Measurements from ENCODE around the gene C2orf15.
"Not testable (repeated sequence)": the region's sequence is repeated elsewhere in the genome, so short reads cannot be mapped to it uniquely, and the experiment has no call there.

The C2orf15 gene

DNA sequence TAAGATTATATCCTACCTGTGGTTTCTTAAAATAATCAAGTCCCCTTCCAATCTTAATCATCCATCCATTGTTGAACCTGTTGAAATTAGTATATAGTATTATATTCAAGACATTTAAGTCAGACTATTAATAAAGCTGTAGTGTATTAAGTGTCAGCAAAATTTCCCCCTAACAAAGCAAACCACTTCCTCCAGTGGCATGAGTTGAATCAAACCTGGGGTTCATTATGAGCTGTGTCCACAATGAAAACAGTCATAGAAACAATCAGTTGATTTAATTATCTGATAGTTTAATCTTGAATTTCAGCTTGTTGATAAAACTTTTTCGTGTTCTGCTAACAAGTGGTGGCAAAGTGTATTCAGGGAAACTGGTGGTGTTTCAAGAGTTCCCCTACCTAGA lies 28.0 kb downstream of the C2orf15 start:
- DNase-seq, result no peak

DNA sequence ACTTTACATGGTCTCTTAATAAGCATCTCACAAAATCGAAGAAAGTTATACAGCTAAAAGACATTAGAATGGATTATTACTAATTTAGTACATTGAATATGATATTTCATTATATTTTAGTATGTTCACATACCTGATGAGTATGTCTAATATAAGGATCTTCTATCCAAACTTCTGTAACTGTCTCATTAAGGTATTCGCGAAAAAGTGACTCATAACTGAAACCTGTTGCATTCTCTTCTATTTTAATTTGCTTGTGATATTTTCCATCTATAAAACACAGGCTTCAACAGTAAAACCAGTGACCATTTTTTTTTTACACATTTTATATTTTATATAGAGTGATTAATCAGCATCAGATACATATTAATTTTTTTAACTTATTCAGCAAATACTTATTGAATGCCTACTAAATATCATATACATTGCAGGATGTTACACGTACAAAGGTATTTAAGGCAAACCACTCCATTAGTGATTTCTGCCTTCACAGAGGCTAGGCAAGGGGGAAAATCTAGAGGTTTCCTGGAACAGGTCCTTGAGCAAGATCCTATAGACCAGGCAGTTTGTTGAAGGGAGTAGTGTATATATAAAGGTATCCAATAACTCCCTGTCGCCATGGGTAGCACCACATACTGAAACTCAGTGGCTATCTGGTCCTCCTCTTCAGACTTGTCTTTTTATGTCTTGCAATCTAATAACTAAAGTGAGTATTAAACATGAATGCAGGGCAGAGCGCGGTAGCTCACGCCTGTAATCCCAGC lies 30.1 kb downstream of the C2orf15 start:
- DNase-seq, result no peak

DNA sequence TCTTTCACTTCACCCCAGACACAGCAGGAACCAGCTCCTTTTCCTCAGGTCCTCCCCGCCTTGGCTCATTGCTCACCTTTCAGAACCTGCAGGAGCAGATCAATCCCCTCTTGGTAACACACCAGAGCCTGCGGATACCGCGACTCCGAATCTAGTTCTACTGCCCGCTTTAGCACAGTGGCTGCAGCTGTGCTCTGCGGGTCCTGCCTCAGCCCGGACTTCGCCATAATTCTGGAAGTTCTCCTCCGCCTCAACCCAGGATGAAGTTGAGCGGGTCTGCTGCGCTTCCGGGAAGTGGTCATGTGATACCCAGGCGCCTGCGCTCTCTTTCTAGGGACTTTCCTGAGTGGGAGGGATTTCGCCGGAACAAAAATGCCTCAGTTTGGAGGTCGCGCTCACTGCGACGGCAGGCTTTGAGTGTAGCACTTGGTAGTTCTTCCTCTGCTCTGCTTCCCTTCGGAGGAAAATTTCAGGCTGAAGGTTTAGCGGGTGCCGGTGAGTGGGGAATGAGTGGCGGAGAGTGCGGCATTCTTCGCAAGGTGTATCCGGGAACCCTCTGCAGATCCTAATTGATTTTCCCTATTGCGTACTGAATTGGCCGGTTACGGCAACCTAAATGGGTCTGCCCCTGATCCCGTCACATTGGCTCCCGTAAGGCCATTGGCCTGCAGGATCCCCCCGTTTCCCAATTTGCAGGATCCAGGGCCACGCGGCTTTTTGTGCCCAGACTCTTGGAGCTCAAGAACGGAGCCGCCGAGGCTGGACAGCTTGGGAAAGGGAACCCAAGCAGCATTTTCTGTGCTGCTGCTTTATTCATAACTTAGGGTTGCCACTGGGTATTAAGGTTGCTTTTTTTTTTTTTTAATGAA lies 39.5 kb downstream of the C2orf15 start, which contains the start of the genes MITD1 and MRPL30:
Gene MITD1, minus strand, starts transcription at position 304 of the 869 bp plus-strand sequence. Its CDS starts 77 bp downstream, at position 227.
Gene MRPL30, plus strand, starts transcription at position 430 of the 869 bp plus-strand sequence. CDS start 5,020 bp downstream, outside the sequence.
- DNase-seq, result peak; percentile 49

DNA sequence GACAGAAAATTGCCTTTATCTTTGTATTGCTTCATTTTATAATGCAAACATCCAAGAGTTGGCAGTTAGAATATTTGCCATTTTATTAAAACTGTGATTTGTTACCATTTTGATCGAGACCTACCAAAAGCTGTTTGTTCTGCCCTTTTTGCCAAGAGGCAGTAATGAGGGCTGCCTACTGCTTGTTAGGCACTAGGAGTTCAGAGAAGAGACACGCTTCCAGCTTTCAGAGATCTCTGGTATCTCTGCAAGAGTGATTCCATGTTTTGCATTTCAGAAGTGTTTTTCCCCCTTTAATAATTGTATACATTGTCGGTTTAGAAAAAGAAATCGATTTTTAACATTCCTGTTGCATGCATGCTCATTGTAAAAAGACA lies 40.1 kb downstream of the C2orf15 start:
- DNase-seq, result no peak

DNA sequence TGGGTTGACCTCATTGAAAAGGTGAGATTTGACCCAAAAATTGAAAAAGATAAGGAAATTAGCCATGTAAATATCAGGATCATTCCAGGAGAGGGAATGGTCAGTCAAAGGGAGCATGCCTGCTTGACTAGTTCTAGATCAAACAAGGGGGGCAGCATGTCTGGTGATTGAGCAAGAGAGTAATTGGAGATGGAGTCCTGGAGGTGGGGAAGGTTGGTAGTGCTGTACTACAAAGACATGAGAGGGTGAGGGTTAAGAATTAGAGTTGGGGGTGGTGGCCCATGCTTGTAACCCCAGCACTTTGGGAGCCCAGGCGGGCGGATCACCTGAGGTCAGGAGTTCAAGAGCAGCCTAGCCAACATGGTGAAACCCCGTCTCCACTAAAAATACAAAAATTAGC lies 41.5 kb downstream of the C2orf15 start:
- DNase-seq, result no peak

DNA sequence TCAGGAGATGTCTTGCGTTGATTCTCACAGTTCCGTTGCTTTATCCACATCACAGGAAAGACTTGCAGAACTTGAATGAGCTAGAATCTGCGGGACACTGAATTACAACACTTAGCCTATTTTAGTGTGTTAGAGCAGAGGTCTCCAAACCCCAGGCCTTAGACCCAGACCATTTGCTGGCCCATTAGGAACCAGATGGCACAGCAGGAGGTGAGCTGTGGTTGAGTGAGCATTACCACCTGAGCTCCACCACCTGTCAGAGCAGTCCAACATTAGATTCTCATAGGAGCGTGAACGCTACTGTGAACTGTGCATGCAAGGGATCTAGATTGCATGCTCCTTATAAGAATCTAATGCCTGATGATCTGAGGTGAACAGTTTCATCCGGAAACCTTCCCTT lies 43.3 kb downstream of the C2orf15 start:
- no peak for DNase-seq

DNA sequence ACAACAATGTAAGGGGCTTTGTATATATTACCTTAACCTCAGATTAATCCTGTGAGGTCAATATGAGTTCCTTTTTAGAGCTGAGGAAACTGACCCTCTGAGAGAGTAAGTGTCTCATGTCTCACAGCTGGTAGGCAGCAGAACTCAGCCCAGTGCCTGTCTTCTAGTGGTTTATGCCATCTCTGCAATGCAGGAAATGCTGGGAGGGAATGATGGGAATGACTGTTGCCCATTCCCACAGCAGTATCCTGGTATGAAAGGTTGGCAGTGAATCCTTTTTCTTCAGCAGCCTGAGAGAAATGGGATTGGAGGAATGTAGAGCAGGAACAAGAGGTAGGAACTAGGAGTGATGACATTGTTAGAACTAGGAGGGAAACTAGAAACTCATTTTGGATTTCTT lies 45.5 kb downstream of the C2orf15 start:
- DNase-seq, result no peak

DNA sequence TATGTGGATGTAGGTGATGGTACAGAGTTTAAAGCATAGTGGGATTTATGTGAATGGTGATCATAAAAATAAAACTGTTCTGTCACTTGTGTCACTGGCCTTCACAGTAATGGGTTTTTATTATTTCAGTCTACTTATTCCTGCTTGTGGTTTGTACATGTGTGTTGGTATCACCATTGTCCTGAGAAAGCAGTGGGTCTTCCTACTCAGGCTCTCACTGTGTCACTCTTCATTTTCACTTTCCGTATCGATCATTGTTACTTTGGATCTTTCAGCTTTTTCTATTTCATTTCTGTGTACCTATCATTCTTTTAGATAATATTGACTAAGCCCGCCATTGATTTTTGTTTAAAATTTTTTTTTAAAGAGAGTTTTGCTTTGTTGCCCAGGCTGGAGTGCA lies 46.9 kb downstream of the C2orf15 start:
- no peak for DNase-seq

DNA sequence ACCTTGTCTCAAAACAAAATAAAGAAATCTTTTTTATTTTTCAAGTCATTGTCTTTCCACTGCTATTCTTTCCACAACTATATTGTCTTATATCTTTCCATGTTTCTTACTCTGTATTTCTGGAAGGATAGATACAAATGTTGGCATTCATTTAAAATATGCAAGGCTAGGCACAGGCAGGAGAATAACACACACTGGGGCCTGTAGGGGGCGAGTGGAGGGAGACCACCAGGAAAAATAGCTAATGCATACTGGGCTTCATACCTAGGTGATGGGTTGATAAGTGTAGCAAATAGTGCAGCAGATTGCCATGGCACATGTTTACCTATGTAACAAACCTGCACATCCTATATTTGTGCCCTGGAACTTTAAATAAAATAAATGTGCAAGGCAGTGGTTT lies 49.0 kb downstream of the C2orf15 start:
- no peak for DNase-seq

DNA sequence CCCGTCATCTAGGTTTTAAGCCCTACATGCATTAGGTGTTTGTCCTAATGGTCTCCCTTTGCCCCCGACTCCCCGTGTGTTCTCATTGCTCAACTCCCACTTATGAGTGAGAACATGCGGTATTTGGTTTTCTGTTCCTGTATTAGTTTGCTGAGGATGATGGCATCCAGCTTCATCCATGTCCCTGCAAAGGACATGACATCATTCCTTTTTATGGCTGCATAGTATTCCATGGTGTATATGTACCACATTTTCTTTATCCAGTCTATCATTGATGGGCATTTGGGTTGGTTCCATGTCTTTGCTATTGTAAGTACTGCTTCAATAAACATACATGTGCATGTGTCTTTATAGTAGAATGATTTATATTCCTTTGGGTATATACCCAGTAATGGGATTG lies 50.9 kb downstream of the C2orf15 start:
- DNase-seq, result not testable (repeated sequence)

DNA sequence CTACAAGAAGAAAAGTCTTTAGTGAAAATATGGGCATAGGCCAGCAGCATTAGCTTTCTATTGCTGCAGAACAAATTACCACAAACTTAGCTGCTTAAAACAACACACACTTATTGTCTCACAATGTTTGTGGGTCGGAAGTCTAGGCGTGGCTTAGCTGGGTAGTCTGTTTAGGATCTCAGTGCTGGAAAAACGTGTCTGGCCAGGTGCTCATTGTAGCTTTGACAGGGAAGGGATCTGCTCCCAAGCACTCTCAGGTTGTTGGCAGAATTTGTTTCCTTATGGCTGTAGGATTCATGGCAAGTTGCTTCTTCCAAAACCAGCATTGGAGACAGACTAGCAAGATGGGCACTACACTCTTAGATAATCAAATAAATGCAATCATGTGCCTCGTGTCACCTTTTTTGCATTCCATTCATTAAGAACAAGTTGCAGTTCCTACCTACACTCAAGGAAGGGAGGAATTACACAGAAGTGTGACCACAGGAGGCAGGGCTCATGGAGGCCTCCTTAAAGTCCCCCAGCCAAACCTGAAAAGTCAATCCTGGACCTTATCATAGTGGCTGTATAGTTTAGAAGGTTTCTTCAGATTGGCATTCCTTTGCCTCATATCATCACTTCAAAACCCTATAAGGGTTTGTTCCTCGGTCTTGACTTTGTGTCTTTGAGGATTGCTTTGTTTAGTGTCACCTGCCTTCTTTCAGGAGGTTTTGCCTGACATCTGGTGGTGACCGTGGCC lies 56.8 kb downstream of the C2orf15 start:
- no peak for DNase-seq

DNA sequence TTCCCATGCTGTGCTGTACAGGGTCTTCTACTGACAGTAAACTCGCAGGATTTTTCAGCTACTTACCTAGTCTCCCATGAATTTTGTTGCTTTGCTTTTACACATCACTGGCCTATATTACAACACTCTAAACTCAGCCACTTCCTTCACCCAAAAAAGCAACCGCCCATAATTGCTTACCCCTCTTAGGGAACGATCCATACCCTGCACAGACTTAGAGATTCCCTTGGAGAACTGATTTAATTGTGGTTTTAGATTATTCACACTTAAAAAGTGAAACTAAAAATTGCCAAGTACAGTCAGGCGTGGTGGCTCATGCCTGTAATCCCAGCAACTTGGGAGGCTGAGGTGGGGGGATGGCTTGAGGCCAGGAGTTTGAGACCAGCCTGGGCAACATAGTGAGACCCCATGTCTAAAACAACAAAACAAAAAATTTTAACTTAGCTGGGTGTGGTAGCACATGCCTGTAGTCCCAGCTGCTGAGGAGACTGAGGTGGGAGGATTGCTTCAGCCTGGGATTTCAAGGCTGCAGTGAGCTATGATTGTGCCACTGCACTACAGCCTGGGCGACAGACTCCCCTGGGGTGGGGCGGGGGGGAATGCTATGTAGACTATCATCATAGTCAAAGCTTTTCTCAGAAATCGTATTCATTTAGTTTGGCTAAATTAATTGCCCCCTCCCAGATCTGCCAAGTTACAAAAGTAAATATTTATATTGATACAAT lies 58.7 kb downstream of the C2orf15 start:
- DNase-seq, result no peak

All from activated gamma-delta T cell (primary cell).